Testis (tissue), 3 donors: ENCODE measurements around the gene BABAM2. TPM values are rescaled to one million over a fixed set of nuclear protein-coding genes. Genes with fewer than 3 reads are reported as not detected.

Experiments used
- DNase-seq: peaks from one replicate; pipeline ENCODE4 v3.0.0-alpha.2; 2019
- H3K27ac ChIP-seq, 2 donors: fragments of 200-600 bp; sonication (generic); one replicate each; pipeline ENCODE4 v1.5.1; 2019
- H3K27me3 ChIP-seq: fragments of 200-600 bp; sonication (generic); one replicate; pipeline ENCODE4 v1.5.1; 2019
- H3K36me3 ChIP-seq: fragments of 200-600 bp; sonication (generic); one replicate; pipeline ENCODE4 v1.5.1; 2017; ENCODE audit warnings: low read depth; ENCODE audit errors: missing control alignments
- H3K4me1 ChIP-seq: fragments of 200-600 bp; sonication (generic); one replicate; pipeline ENCODE4 v1.5.1; 2019
- H3K4me3 ChIP-seq, 2 donors: fragments of 200-600 bp; sonication (generic); one replicate each; pipeline ENCODE4 v1.5.1; 2017 to 2019
- H3K9me3 ChIP-seq: fragments of 200-600 bp; sonication (generic); one replicate; pipeline ENCODE4 v1.5.1; 2017
- CTCF ChIP-seq, 3 experiments: fragments of 450-650 bp in 2 of 3; fragments of 200-600 bp in 1 of 3; sonication (generic) in 1 of 3; IDR thresholded peaks; one replicate each; pipeline ENCODE4 v1.5.1; 2016 to 2019; ENCODE audit warnings: antibody characterized with exemption in 3 of 3, mild to moderate bottlenecking in 2 of 3, moderate library complexity in 1 of 3
- POLR2A ChIP-seq: fragments of 450-650 bp; IDR thresholded peaks from one replicate; pipeline ENCODE4 v1.6.1; 2017; ENCODE audit warnings: antibody characterized with exemption, mild to moderate bottlenecking, moderate library complexity
- WGBS, 2 donors: methylation state at CpG; one replicate each; pipeline ENCODE4 v1.1.5; 2018; 5-methylcytosine and 5-hydroxymethylcytosine counted together
- intact Hi-C: fragments of 100-400 bp; cut with DNase I; formaldehyde crosslinking; loops from one replicate; pipeline ENCODE4 v1.15.1; 2023; ENCODE audit warnings: low total_unique reads
- polyA plus RNA-seq: library from polyadenylated mRNA; stranded (reverse); fragments of 350-450 nt; fragmentation: Illumina TruSeq; extraction: RNeasy Lipid Tissue Mini Kit (QIAGEN cat#74804); gene quantifications from one replicate; pipeline ENCODE4 v1.2.3, GENCODE V29; 2014; ENCODE audit warnings: low read depth, low replicate concordance; ENCODE audit not compliant: insufficient read depth
- total RNA-seq, 2 donors: library from RNA; depleted of rRNA; stranded (reverse); fragments of >200 nt; gene quantifications; one replicate each; pipeline ENCODE4 v1.2.3, GENCODE V29; 2016

Gene BABAM2
- total and polyA plus RNA-seq, 3 donors from 2014 or later, result 49.2 to 70.6 (median 59.1) TPM

GRCh38 chr2:27866237-27866636 is 24.3 kb upstream of the BABAM2 start:
- no peak overlapping the region for H3K27ac ChIP-seq
- TF ChIP-seq CTCF (IDR thresholded peaks at IDR 0.05), result no peak
- TF ChIP-seq POLR2A, result no peak
- no peaks in the 10 kb centered on the region for H3K4me1 ChIP-seq
- no peaks in the 10 kb centered on the region for H3K27me3 ChIP-seq
- no peaks in the 10 kb centered on the region for H3K9me3 ChIP-seq
- DNase-seq, result no peak
- H3K36me3 ChIP-seq, result no peaks in the 10 kb centered on the region
- no peak overlapping the region for H3K4me3 ChIP-seq
- WGBS, 2 donors, result 79 to 91% methylated on average over 1 of the region's 1 CpG
- intact Hi-C loops, result no loop called here

- no peak overlapping the region for H3K4me3 ChIP-seq
- 92% methylated on average over 6 of the region's 6 CpGs for WGBS, 2 donors
Observed at GRCh38 chr2:27869763-27870162, 20.8 kb upstream of the BABAM2 start.

GRCh38 chr2:27870724-27871123 is 19.8 kb upstream of the BABAM2 start:
- Histone ChIP-seq H3K4me1 (no peaks in the 10 kb centered on the region), H3K27ac (no peak overlapping the region), H3K9me3 (no peaks in the 10 kb centered on the region), H3K4me3 (no peak overlapping the region), H3K27me3 (no peaks in the 10 kb centered on the region), H3K36me3 (no peaks in the 10 kb centered on the region)
- DNase-seq, result no peak
- TF ChIP-seq POLR2A, result no peak
- no peak for TF ChIP-seq CTCF (IDR thresholded peaks at IDR 0.05)
- 91 to 95% methylated on average over 3 of the region's 3 CpGs for WGBS, 2 donors
- intact Hi-C loops, result no loop called here

More at GRCh38 chr2:27869763-27870162, 20.8 kb upstream of the BABAM2 start:
- Histone ChIP-seq H3K27ac (no peak overlapping the region), H3K36me3 (no peaks in the 10 kb centered on the region), H3K4me1 (no peaks in the 10 kb centered on the region), H3K9me3 (no peaks in the 10 kb centered on the region), H3K27me3 (no peaks in the 10 kb centered on the region)
- intact Hi-C loops, result no loop called here
- no peak for DNase-seq
- TF ChIP-seq CTCF (IDR thresholded peaks at IDR 0.05), result no peak
- no peak for TF ChIP-seq POLR2A

- H3K36me3 ChIP-seq, result no peaks in the 10 kb centered on the region
- no peaks in the 10 kb centered on the region for H3K27me3 ChIP-seq
- no peaks in the 10 kb centered on the region for H3K4me1 ChIP-seq
- TF ChIP-seq CTCF (IDR thresholded peaks at IDR 0.05) (no peak), POLR2A (no peak)
- WGBS, 2 donors, result 80 to 96% methylated on average over 1 to 3 of the region's 3 CpGs
- DNase-seq, result no peak
- H3K4me3 ChIP-seq, result no peak overlapping the region
- H3K9me3 ChIP-seq, result no peaks in the 10 kb centered on the region
- no peak overlapping the region for H3K27ac ChIP-seq
- intact Hi-C loops, result no loop called here
Observed at GRCh38 chr2:27871802-27872201, 18.7 kb upstream of the BABAM2 start.

GRCh38 chr2:27873091-27873490 is 17.4 kb upstream of the BABAM2 start:
- intact Hi-C loops, result no loop called here
- no peaks in the 10 kb centered on the region for H3K27me3 ChIP-seq
- no peak overlapping the region for H3K27ac ChIP-seq
- TF ChIP-seq POLR2A (no peak), CTCF (IDR thresholded peaks at IDR 0.05) (no peak)
- H3K4me1 ChIP-seq, result no peaks in the 10 kb centered on the region
- no peak for DNase-seq
- H3K9me3 ChIP-seq, result no peaks in the 10 kb centered on the region
- WGBS, 2 donors, result 61 to 69% methylated on average over 1 of the region's 1 CpG
- H3K4me3 ChIP-seq, result no peak overlapping the region
- H3K36me3 ChIP-seq, result no peaks in the 10 kb centered on the region
